Endothelial cell (in vitro differentiated cells): ENCODE results near the gene TSPAN8. TPM values are rescaled to one million over a fixed set of nuclear protein-coding genes. Genes with fewer than 3 reads are reported as not detected.
"Not testable (repeated sequence)": the region's sequence is repeated elsewhere in the genome, so short reads cannot be mapped to it uniquely, and the experiment has no call there.

Experiments used
- DNase-seq: peaks from one replicate; pipeline ENCODE4 v3.0.0; 2021; ENCODE audit warnings: low spot score
- H3K27ac Mint-ChIP-seq: one replicate; pipeline ENCODE4 v1.8.0; 2021; ENCODE audit warnings: mixed read lengths, inconsistent platforms; ENCODE audit not compliant: unreplicated experiment
- H3K27me3 Mint-ChIP-seq: one replicate; pipeline ENCODE4 v1.8.0; 2021; ENCODE audit warnings: mild to moderate bottlenecking, moderate library complexity, mixed read lengths, inconsistent platforms; ENCODE audit not compliant: unreplicated experiment
- H3K36me3 Mint-ChIP-seq: one replicate; pipeline ENCODE4 v1.8.0; 2021; ENCODE audit warnings: mild to moderate bottlenecking, low read depth, mixed read lengths, inconsistent platforms; ENCODE audit not compliant: unreplicated experiment
- H3K4me1 Mint-ChIP-seq: one replicate; pipeline ENCODE4 v1.8.0; 2021; ENCODE audit warnings: mild to moderate bottlenecking, mixed read lengths, inconsistent platforms; ENCODE audit not compliant: unreplicated experiment
- H3K4me3 Mint-ChIP-seq: one replicate; pipeline ENCODE4 v1.8.0; 2021; ENCODE audit warnings: mild to moderate bottlenecking, mixed read lengths, inconsistent platforms; ENCODE audit not compliant: unreplicated experiment
- H3K9me3 Mint-ChIP-seq: one replicate; pipeline ENCODE4 v1.8.0; 2021; ENCODE audit warnings: mixed read lengths, inconsistent platforms; ENCODE audit not compliant: unreplicated experiment
- CTCF ChIP-seq: fragments of 200-600 bp; sonication (generic); IDR thresholded peaks from one replicate; pipeline ENCODE4 v1.5.0; 2021; ENCODE audit warnings: antibody characterized with exemption; ENCODE audit not compliant: unreplicated experiment
- total RNA-seq: library from RNA; stranded (reverse); fragmentation: NEBNext Ultra II Directional; extraction: Animal tissue kit (Norgen Biotek cat#: 25700); gene quantifications from one replicate; pipeline ENCODE4 v1.2.1, GENCODE V29; 2021; ENCODE audit not compliant: unreplicated experiment

The TSPAN8 gene
- total RNA-seq, 1 donor from 2014 or later, result not detected

GRCh38 chr12:71174146-71174545 is 16.3 kb upstream of the TSPAN8 start:
- H3K4me3 Mint-ChIP-seq, result no peak overlapping the region
- DNase-seq, result no peak
- no peak for TF ChIP-seq CTCF
- no peak overlapping the region for H3K27ac Mint-ChIP-seq
- no peaks in the 10 kb centered on the region for H3K4me1 Mint-ChIP-seq
- H3K9me3 Mint-ChIP-seq, result no peaks in the 10 kb centered on the region
- H3K36me3 Mint-ChIP-seq, result no peaks in the 10 kb centered on the region
- H3K27me3 Mint-ChIP-seq, result no peaks in the 10 kb centered on the region

- peaks cover 3% of the 10 kb centered on the region for H3K4me1 Mint-ChIP-seq
- no peak overlapping the region for H3K27ac Mint-ChIP-seq
- no peaks in the 10 kb centered on the region for H3K9me3 Mint-ChIP-seq
- peaks cover 3% of the 10 kb centered on the region for H3K27me3 Mint-ChIP-seq
- peaks cover 3% of the 10 kb centered on the region for H3K36me3 Mint-ChIP-seq
- no peak for TF ChIP-seq CTCF
- no peak overlapping the region for H3K4me3 Mint-ChIP-seq
- no peak for DNase-seq
Observed at GRCh38 chr12:71170456-71170855, 12.7 kb upstream of the TSPAN8 start.

GRCh38 chr12:71169286-71169685 is 11.5 kb upstream of the TSPAN8 start:
- Mint-ChIP-seq H3K36me3 (peaks cover 3% of the 10 kb centered on the region), H3K9me3 (no peaks in the 10 kb centered on the region), H3K4me1 (peaks cover 3% of the 10 kb centered on the region), H3K4me3 (no peak overlapping the region), H3K27me3 (peaks cover 3% of the 10 kb centered on the region), H3K27ac (no peak overlapping the region)
- no peak for TF ChIP-seq CTCF
- DNase-seq, result no peak

GRCh38 chr12:71166862-71167496 is 9.2 kb upstream of the TSPAN8 start:
- Mint-ChIP-seq H3K9me3 (no peaks in the 10 kb centered on the region), H3K27ac (no peak overlapping the region), H3K27me3 (peaks cover 3% of the 10 kb centered on the region), H3K36me3 (peaks cover 3% of the 10 kb centered on the region), H3K4me1 (peaks cover 3% of the 10 kb centered on the region), H3K4me3 (no peak overlapping the region)
- DNase-seq, result no peak
- no peak for TF ChIP-seq CTCF

- no peak overlapping the region for H3K4me3 Mint-ChIP-seq
- no peak for DNase-seq
- TF ChIP-seq CTCF, result no peak
- H3K36me3 Mint-ChIP-seq, result peaks cover 3% of the 10 kb centered on the region
- no peaks in the 10 kb centered on the region for H3K9me3 Mint-ChIP-seq
- peaks cover 3% of the 10 kb centered on the region for H3K4me1 Mint-ChIP-seq
- H3K27me3 Mint-ChIP-seq, result peaks cover 3% of the 10 kb centered on the region
- no peak overlapping the region for H3K27ac Mint-ChIP-seq
Observed at GRCh38 chr12:71166280-71166679, 8.5 kb upstream of the TSPAN8 start.

GRCh38 chr12:71165780-71166179 is 8.0 kb upstream of the TSPAN8 start:
- H3K4me1 Mint-ChIP-seq, DNase-seq, H3K4me3 Mint-ChIP-seq, H3K27me3 Mint-ChIP-seq, H3K36me3 Mint-ChIP-seq, H3K27ac Mint-ChIP-seq, H3K9me3 Mint-ChIP-seq: not testable (repeated sequence)
